Measurements from ENCODE around the gene SULT2A1. TPM values are rescaled to one million over a fixed set of nuclear protein-coding genes. Genes with fewer than 3 reads are reported as not detected.
A peak's percentile ranks its signal among the peaks of the same experiment; 100 is the strongest.
"Not testable (repeated sequence)": the region's sequence is repeated elsewhere in the genome, so short reads cannot be mapped to it uniquely, and the experiment has no call there.

SULT2A1 gene
- total RNA-seq, 6 experiments from 2014 or later, result 156 to 1,019 (median 382) TPM

- no peak for TF ChIP-seq CTCF (IDR thresholded peaks at IDR 0.05)
- TF ChIP-seq POLR2A (IDR thresholded peaks at IDR 0.05), result no peak
- H3K4me3 ChIP-seq, result no peak overlapping the region
- DNase-seq (no peak), ATAC-seq (no peak)
- H3K4me1 ChIP-seq, result no peaks in the 10 kb centered on the region
- H3K27me3 ChIP-seq, result no peaks in the 10 kb centered on the region
- WGBS (ENCODE audit: insufficient coverage, low coverage, low lambda C conversion rate, missing lambda C conversion rate), result 65% methylated on average over 10 of the region's 10 CpGs
- intact Hi-C loops (cut with DNase I), result no loop called here
- H3K36me3 ChIP-seq, result peaks cover 0 to 39% (median 2%) of the 10 kb centered on the region in 4 donors
- H3K9me3 ChIP-seq, result no peaks in the 10 kb centered on the region
- no peak overlapping the region for H3K27ac ChIP-seq
These were observed 20.9 kb downstream of the SULT2A1 start for GRCh38 chr19:47865166-47865565.

GRCh38 chr19:47863514-47863936 is 22.6 kb downstream of the SULT2A1 start:
- intact Hi-C loops (cut with DNase I), result no loop called here
- Histone ChIP-seq H3K27me3 (no peaks in the 10 kb centered on the region), H3K4me1 (no peaks in the 10 kb centered on the region), H3K36me3 (peaks cover 0 to 33% (median under 1%) of the 10 kb centered on the region in 4 donors), H3K9me3 (no peaks in the 10 kb centered on the region), H3K4me3 (no peak overlapping the region), H3K27ac (no peak overlapping the region)
- WGBS (ENCODE audit: insufficient coverage, low coverage, low lambda C conversion rate, missing lambda C conversion rate), result 14% methylated on average over 13 of the region's 14 CpGs
- DNase-seq, result peak; percentile 87 to 90 (median 88)
- peak; percentile 18 for TF ChIP-seq POLR2A (IDR thresholded peaks at IDR 0.05)
- TF ChIP-seq CTCF (IDR thresholded peaks at IDR 0.05), result peak; percentile 79 to 98 (median 96)
- ATAC-seq, result peak; percentile 56 to 91 (median 84)

- WGBS (ENCODE audit: insufficient coverage, low coverage, low lambda C conversion rate, missing lambda C conversion rate), result 37% methylated on average over 2 of the region's 5 CpGs
These were observed 24.5 kb downstream of the SULT2A1 start for GRCh38 chr19:47861630-47862029.

GRCh38 chr19:47860602-47861297 is 25.4 kb downstream of the SULT2A1 start:
- DNase-seq, result no peak
- ATAC-seq, result peak in 3 of 4 donors; percentile 2 to 23 (median 7)
- TF ChIP-seq POLR2A (IDR thresholded peaks at IDR 0.05), result peak; percentile 50
- TF ChIP-seq CTCF (IDR thresholded peaks at IDR 0.05), result no peak
- Histone ChIP-seq H3K36me3 (peaks cover 0 to 14% (median 0%) of the 10 kb centered on the region in 4 donors), H3K27me3 (no peaks in the 10 kb centered on the region), H3K9me3 (no peaks in the 10 kb centered on the region), H3K4me3 (no peak overlapping the region), H3K4me1 (no peaks in the 10 kb centered on the region), H3K27ac (no peak overlapping the region)
- intact Hi-C loops (cut with DNase I), result no loop called here
- WGBS (ENCODE audit: insufficient coverage, low coverage, low lambda C conversion rate, missing lambda C conversion rate), result 23% methylated on average over 9 of the region's 34 CpGs

More at GRCh38 chr19:47861630-47862029, 24.5 kb downstream of the SULT2A1 start:
- Histone ChIP-seq H3K36me3 (peaks cover 0 to 14% (median 0%) of the 10 kb centered on the region in 4 donors), H3K4me3 (no peak overlapping the region), H3K9me3 (no peaks in the 10 kb centered on the region), H3K4me1 (no peaks in the 10 kb centered on the region), H3K27ac (no peak overlapping the region), H3K27me3 (no peaks in the 10 kb centered on the region)
- intact Hi-C loops (cut with DNase I), result no loop called here
- DNase-seq (no peak), ATAC-seq (peak in 2 of 4 donors; percentile 6 to 19)
- no peak for TF ChIP-seq CTCF (IDR thresholded peaks at IDR 0.05)
- no peak for TF ChIP-seq POLR2A (IDR thresholded peaks at IDR 0.05)

GRCh38 chr19:47859838-47860237 is 26.3 kb downstream of the SULT2A1 start:
- DNase-seq; ATAC-seq; H3K4me3 ChIP-seq; H3K27ac ChIP-seq; H3K9me3 ChIP-seq; H3K27me3 ChIP-seq; H3K36me3 ChIP-seq; H3K4me1 ChIP-seq; intact Hi-C loops (cut with DNase I): not testable (repeated sequence)
- no CpG with 5 or more reads among the region's 17 CpGs for WGBS (ENCODE audit: insufficient coverage, low coverage, low lambda C conversion rate, missing lambda C conversion rate)

GRCh38 chr19:47858646-47859285 is 27.3 kb downstream of the SULT2A1 start, which contains the start of gene TPRX2:
Gene TPRX2 (plus strand): TSS chr19:47859235. CDS start chr19:47859247, 12 bp downstream.
- DNase-seq; ATAC-seq; intact Hi-C loops (cut with DNase I); H3K36me3 ChIP-seq; H3K4me1 ChIP-seq; H3K4me3 ChIP-seq; H3K27ac ChIP-seq; H3K27me3 ChIP-seq; H3K9me3 ChIP-seq: not testable (repeated sequence)
- WGBS (ENCODE audit: insufficient coverage, low coverage, low lambda C conversion rate, missing lambda C conversion rate), result 90% methylated on average over 2 of the region's 9 CpGs

- WGBS (ENCODE audit: insufficient coverage, low coverage, low lambda C conversion rate, missing lambda C conversion rate), result 87% methylated on average over 8 of the region's 9 CpGs
- ATAC-seq; H3K27me3 ChIP-seq; H3K4me1 ChIP-seq; intact Hi-C loops (cut with DNase I); H3K9me3 ChIP-seq; H3K4me3 ChIP-seq; H3K36me3 ChIP-seq; DNase-seq; H3K27ac ChIP-seq: not testable (repeated sequence)
These were observed 27.9 kb downstream of the SULT2A1 start for GRCh38 chr19:47858231-47858630.

Measured in right lobe of liver (tissue), 6 donors.